ENCODE measurements around the gene PIRT.

The PIRT gene

DNA sequence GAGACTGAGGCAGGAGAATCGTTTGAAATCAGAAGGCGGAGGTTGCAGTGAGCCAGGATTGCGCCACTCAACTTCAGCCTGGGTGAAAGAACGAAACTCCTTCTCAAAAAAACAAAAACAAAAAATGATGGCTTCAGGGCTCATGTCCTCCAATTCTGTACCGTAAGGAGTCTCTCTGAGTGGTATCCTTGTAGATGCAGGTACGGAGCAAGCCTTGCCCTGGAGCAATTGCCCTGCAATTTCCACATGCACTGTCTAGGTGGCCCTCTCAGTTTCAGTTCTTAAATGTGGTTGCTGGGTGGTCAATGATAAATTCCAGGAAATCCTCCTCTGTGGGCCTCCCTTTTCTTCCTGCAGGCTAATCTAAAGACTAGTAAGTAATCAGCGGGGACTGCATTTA is 44.6 kb downstream of the PIRT start:
- intact Hi-C loops (cut with DNase I): no loop called here
- no peak for DNase-seq

DNA sequence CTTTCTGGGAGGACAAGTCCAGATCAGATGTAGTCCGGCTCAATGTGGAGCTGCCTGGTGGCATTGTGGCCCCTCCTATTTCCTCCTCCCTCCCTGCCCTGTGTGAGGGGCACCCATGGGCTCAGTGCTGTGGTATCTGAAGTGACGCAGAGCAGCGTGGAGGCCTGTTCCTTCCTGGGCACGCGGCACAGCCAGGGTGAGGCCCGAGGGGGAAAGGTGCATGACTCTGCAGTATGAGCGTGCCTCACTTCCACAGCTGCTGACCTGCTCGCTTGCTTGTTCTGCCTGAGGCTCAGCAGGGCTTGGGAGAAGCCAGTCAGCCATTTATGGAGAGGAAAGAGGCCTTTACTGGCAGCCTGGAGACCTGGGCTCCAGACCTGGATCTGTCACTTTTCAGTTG is 45.7 kb downstream of the PIRT start:
- DNase-seq: no peak
- intact Hi-C loops (cut with DNase I): no loop called here

DNA sequence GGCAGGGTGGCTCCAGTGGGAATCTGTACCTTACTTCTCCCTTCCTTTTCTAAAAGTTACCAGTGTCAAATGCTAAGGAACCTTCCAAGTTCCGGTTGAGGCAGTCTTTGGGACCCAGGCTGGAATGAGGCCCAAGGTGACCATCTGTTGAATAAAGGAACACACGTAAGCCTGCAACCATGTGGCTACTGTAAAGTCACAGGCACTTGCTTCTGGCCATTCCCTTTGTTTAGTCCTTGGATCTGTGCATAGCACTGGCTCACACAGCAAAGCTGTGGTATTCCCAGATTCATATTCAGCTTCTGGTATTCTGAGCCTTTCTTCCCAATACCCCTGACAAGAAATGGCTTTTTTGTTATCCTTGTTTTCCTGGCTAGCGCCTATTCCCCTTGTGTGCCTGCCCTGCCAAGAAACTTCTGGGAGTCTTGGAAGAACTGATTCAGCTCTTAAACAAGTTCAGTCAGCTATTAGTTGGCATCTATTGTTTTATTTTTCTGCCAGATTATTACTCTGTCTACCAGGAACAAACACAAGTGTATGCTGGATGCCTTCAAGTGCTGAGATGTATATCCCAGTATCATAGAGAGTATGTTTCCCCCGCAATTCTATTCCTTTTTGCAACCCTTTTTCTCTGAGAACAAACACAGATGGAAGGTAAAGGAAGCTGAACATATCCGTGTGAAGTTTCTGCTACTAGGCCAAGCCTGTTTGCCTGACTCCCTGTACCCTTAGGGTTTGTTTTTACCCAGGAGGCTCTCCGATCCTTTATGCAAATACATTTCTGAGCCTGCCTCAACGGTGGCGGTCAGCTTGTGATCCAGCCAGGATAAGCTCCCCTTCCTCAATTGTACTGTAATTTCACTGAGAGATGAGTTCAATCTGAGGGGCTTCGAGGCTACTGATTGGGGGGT is 47.1 kb downstream of the PIRT start:
- DNase-seq: no peak

GRCh38 chr17:10789694-10790271 is 48.1 kb downstream of the PIRT start:
- intact Hi-C loops (cut with DNase I): no loop called here

More for the DNA sequence above, 47.1 kb downstream of the PIRT start:
- intact Hi-C loops (cut with DNase I): no loop called here

GRCh38 chr17:10787306-10788045 is 50.4 kb downstream of the PIRT start:
- intact Hi-C loops (cut with DNase I): no loop called here
- no peak for DNase-seq

More at GRCh38 chr17:10789694-10790271, 48.1 kb downstream of the PIRT start:
- no peak for DNase-seq

DNA sequence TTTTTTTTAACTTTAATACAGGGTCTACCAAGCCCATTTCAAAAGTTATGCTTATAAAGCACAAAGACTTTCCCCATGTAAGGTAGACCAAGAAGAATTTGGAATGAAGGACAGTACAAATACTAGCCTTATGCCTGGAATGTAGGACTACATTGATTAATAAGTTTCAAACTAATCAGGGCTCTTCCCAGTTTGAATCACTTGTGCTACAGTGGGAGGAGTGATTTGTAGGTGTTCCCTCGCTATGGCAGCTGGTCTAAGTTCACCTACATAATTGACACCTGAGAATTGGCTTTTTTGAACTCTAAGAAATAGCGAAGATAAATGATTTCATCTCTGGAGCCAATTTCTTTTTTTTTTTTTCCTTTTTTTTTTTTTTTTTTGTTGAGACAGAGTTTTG is 52.6 kb downstream of the PIRT start:
- no peak for DNase-seq
- intact Hi-C loops (cut with DNase I): no loop called here

GRCh38 chr17:10779609-10780008 is 58.3 kb downstream of the PIRT start:
- intact Hi-C loops (cut with DNase I): no loop called here

DNA sequence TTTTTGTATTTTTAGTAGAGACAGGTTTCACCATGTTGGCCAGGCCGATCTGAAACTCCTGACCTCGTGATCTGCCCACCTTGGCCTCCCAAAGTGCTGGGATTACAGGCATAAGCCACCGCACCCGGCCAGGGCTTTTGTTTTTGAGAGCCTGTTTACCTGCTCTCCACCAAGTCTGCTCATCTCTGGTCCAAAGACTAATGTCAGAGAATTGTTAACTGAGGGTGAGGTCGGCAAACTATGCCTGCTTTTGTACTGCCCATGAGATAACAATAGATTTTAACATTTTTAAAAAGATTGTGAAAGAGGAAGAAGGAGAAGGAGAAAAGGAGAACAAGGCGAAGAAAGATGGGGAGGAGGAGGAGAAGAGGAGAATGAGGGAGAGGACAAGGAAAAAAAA is 60.0 kb downstream of the PIRT start:
- intact Hi-C loops (cut with DNase I): no loop called here
- no peak for DNase-seq

More at GRCh38 chr17:10779609-10780008, 58.3 kb downstream of the PIRT start:
- DNase-seq: no peak

DNA sequence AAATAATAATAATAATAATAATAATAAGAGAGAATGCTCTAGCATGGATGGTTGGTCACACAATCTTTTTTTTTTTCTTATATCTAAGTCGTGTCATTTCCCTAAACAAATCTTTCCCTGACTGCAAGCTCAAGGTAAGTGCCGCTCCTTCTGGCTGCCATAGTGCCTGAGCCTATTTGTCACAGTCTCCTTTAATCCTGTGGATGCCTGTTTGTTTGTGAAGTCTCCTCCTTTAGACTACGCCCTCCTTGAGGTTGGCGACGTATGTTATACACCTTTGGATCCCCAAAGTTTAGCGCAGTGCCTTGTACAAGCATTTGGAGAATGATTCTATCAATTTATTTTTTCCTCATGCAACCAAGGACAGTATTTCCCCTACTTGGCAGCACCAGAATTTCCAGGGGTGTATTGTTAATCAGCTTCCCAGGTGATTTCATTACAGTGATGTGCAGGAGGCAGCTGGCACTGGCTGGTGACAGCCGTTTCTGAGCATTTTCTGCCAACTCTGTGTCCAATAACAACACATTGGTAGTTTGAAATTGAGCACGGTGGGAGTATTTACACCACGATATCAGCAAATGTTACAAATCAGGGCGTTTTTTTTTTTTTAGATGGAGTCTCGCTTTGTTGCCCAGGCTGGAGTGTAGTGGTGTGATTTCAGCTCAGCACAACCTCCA is 60.6 kb downstream of the PIRT start:
- no peak for DNase-seq
- intact Hi-C loops (cut with DNase I): no loop called here

DNA sequence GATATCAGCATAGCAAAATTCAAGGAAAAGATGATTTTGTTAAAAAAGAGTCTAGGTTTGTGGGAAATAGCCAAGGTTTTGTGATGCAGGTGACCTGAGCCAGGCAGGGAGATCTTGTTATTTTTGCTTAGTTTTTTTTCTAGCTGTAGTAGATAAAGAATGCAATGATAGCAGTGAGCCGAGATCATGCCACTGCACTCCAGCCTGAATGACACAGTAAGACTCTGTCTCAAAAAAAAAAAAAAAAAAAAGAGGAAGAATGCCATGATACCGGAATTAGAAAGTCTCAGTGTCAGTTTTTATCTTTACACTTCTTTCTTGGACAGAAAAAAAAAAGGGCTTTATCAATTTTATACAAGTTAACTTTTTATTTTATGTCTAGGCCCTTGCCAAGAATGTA is 61.5 kb downstream of the PIRT start:
- intact Hi-C loops (cut with DNase I): no loop called here
- DNase-seq: no peak

DNA sequence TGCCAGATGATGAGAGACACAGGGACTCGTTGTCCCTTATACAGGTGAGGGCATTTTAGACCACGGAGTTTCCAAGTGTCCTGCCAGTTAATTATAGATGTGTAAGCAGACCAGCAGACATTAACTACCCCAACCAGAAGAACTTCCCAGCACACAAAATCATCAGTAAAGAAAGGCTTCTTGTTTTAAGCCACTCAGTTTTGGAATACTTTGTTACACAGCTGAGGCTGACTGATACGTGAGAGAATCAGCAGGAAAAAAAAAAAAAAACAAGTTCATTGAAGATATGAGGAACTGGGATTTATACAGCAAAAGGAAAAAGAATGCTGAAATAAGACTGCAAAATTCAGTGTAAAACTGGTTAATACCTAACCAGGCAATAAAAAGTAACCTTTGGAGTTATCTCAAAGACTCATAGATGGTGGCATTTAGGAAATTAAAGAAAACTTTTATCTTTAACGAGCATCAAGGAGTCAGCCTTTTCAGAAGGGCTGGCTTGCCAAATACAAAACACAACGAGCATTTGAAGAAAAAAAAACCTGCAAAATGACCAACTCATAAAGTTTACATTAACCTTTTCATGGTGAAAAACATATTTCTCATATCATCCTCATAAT is 62.0 kb downstream of the PIRT start:
- intact Hi-C loops (cut with DNase I): no loop called here
- DNase-seq: no peak

- intact Hi-C loops (cut with DNase I): no loop called here
- no peak for DNase-seq
Measured at GRCh38 chr17:10775058-10775457, 62.8 kb downstream of the PIRT start.

DNA sequence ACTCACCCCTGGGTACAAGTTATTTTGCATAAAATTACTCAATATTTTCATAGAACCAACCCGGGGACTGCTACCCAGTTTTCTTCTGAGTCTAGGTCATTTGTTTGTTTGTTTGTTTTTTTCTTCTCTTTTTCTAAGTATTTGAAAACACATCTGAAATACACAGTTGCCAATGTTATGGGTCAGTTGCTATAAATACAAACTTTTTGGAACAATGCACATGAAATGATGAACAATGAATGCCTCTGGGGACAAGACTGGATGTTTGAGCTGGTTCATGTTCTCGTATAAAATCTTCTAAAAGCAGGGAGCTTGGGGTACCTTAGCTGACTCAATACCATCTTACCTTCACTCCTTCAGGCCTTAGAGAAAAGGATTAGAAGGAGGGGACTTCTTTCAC is 64.5 kb downstream of the PIRT start:
- intact Hi-C loops (cut with DNase I): no loop called here
- DNase-seq: no peak

All from posterior cingulate gyrus (tissue), 11 donors.